ENCODE data around the gene MGAT4C. TPM values are rescaled to one million over a fixed set of nuclear protein-coding genes. Genes with fewer than 3 reads are reported as not detected.

MGAT4C gene
- total and polyA plus RNA-seq, 9 donors, result 0.34 to 3.1 (median 0.89) TPM

- Histone ChIP-seq H3K36me3 (ENCODE audit: control insufficient read depth, insufficient read depth, low read length) (no peaks in the 10 kb centered on the region), H3K9me3 (replicated peaks; ENCODE audit: control insufficient read depth, low read depth, low read length) (no peaks in the 10 kb centered on the region), H3K4me3 (ENCODE audit: low read length) (no peak overlapping the region), H3K27me3 (ENCODE audit: control insufficient read depth, insufficient read depth, low read length) (no peaks in the 10 kb centered on the region), H3K27ac (ENCODE audit: low read length) (no peak overlapping the region), H3K4me1 (ENCODE audit: control insufficient read depth, insufficient read depth, low read length) (no peaks in the 10 kb centered on the region)
- DNase-seq, result peak; percentile 21
- WGBS (ENCODE audit: insufficient coverage), result no CpG with 5 or more reads among the region's 1 CpG
Observed at GRCh38 chr12:86188226-86188625, 68.0 kb downstream of the MGAT4C start.

DNA sequence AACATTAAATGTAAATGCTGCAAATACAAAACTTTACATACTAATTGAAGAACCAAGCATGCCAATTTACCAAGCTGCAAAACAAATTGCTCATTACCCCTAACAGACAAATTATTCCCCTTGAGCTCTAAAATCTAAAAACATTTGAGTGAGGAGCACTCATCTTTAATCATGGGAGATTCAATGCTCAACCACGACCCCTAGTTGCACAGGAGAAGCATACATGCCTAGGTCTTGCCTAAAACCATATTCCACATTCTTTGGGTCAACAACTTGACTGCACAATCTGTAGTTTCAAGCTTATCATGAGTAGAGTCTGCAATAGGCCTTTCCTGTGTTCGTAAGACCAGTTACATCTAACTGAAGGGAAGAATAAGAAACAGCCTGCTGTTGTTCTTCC lies 69.7 kb downstream of the MGAT4C start:
- H3K9me3 ChIP-seq (replicated peaks; ENCODE audit: control insufficient read depth, low read depth, low read length), result no peaks in the 10 kb centered on the region
- 75% methylated on average over 2 of the region's 2 CpGs for WGBS (ENCODE audit: insufficient coverage)
- no peak for DNase-seq
- no peak overlapping the region for H3K27ac ChIP-seq (ENCODE audit: low read length)
- no peak overlapping the region for H3K4me3 ChIP-seq (ENCODE audit: low read length)
- H3K36me3 ChIP-seq (ENCODE audit: control insufficient read depth, insufficient read depth, low read length), result no peaks in the 10 kb centered on the region
- no peaks in the 10 kb centered on the region for H3K4me1 ChIP-seq (ENCODE audit: control insufficient read depth, insufficient read depth, low read length)
- no peaks in the 10 kb centered on the region for H3K27me3 ChIP-seq (ENCODE audit: control insufficient read depth, insufficient read depth, low read length)

DNA sequence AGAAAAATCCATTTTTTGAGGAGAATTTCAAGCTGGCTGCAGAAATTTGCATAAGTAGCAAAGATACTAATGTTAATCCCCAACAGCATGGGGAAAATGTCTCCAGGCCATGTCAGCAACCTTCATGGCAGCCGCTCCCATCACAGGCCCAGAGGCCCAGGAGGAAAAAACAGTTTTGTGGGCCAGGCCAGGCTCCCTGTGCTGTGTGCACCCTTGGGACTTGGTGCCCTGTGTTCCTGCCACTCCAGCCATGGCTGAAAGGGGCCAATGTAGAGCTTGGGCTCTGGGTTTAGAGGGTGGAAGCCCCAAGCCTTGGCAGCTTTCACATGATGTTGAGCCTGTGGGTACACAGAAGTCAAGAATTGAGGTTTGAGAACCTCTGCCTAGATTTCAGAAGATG lies 76.3 kb downstream of the MGAT4C start:
- 85% methylated on average over 1 of the region's 1 CpG for WGBS (ENCODE audit: insufficient coverage)
- DNase-seq, result no peak
- H3K4me1 ChIP-seq (ENCODE audit: control insufficient read depth, insufficient read depth, low read length), result no peaks in the 10 kb centered on the region
- no peaks in the 10 kb centered on the region for H3K27me3 ChIP-seq (ENCODE audit: control insufficient read depth, insufficient read depth, low read length)
- no peak overlapping the region for H3K4me3 ChIP-seq (ENCODE audit: low read length)
- H3K27ac ChIP-seq (ENCODE audit: low read length), result no peak overlapping the region
- no peaks in the 10 kb centered on the region for H3K9me3 ChIP-seq (replicated peaks; ENCODE audit: control insufficient read depth, low read depth, low read length)
- no peaks in the 10 kb centered on the region for H3K36me3 ChIP-seq (ENCODE audit: control insufficient read depth, insufficient read depth, low read length)

GRCh38 chr12:86174188-86174587 lies 82.0 kb downstream of the MGAT4C start:
- no peaks in the 10 kb centered on the region for H3K36me3 ChIP-seq (ENCODE audit: control insufficient read depth, insufficient read depth, low read length)
- WGBS (ENCODE audit: insufficient coverage), result no CpG with 5 or more reads among the region's 2 CpGs
- no peak for DNase-seq
- H3K27me3 ChIP-seq (ENCODE audit: control insufficient read depth, insufficient read depth, low read length), result no peaks in the 10 kb centered on the region
- H3K27ac ChIP-seq (ENCODE audit: low read length), result no peak overlapping the region
- H3K9me3 ChIP-seq (replicated peaks; ENCODE audit: control insufficient read depth, low read depth, low read length), result no peaks in the 10 kb centered on the region
- H3K4me1 ChIP-seq (ENCODE audit: control insufficient read depth, insufficient read depth, low read length), result no peaks in the 10 kb centered on the region
- H3K4me3 ChIP-seq (ENCODE audit: low read length), result no peak overlapping the region

DNA sequence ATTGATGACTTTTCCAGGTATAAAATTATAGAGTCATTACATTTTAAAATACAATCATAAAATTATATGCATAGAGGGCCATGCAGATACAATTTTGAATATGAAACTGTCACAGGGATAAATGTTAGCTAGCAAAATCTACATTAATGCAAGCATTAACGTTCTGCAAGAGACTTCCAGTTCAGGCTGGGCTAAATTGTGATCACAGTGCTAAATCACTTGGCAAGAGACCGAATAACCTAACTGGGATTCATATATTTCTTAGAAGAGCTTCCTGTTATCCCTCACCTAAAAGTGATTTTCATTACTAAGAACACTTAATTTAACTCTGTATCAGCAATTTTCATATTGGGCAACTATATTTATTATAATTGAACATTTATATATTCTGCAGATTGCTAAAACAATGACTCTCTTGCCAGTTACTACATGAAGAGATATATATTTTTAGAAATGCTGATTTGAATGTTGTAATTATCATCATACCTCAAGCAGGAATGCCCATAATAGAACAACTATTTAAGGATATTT lies 83.2 kb downstream of the MGAT4C start:
- Histone ChIP-seq H3K36me3 (ENCODE audit: control insufficient read depth, insufficient read depth, low read length) (no peaks in the 10 kb centered on the region), H3K27ac (ENCODE audit: low read length) (no peak overlapping the region), H3K9me3 (replicated peaks; ENCODE audit: control insufficient read depth, low read depth, low read length) (no peaks in the 10 kb centered on the region), H3K4me1 (ENCODE audit: control insufficient read depth, insufficient read depth, low read length) (no peaks in the 10 kb centered on the region), H3K4me3 (ENCODE audit: low read length) (no peak overlapping the region), H3K27me3 (ENCODE audit: control insufficient read depth, insufficient read depth, low read length) (no peaks in the 10 kb centered on the region)
- 28% methylated on average over 2 of the region's 2 CpGs for WGBS (ENCODE audit: insufficient coverage)
- DNase-seq, result peak; percentile 3

DNA sequence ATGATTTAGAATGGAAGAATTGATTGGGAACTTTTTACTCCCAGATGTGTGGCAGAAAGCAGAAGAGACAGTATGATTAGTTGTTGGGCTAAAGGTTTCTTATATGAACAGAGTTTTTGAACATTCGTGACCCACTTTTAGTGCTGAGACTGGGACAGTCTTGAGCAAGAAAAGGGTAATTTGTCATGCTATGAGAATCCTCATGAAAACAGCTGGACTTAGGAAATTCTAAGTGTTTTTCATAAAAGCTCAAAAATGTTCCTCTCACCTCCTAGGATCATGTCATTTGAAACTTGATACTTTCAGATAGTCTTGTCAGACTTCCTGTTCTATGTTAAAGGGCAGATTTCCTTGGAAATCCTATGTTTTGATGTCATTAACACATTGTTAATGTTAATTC lies 86.1 kb downstream of the MGAT4C start:
- DNase-seq, result no peak
- Histone ChIP-seq H3K4me3 (ENCODE audit: low read length) (no peak overlapping the region), H3K4me1 (ENCODE audit: control insufficient read depth, insufficient read depth, low read length) (no peaks in the 10 kb centered on the region), H3K27ac (ENCODE audit: low read length) (no peak overlapping the region), H3K9me3 (replicated peaks; ENCODE audit: control insufficient read depth, low read depth, low read length) (no peaks in the 10 kb centered on the region), H3K36me3 (ENCODE audit: control insufficient read depth, insufficient read depth, low read length) (no peaks in the 10 kb centered on the region), H3K27me3 (ENCODE audit: control insufficient read depth, insufficient read depth, low read length) (no peaks in the 10 kb centered on the region)
- WGBS (ENCODE audit: insufficient coverage), result 75% methylated on average over 1 of the region's 1 CpG

GRCh38 chr12:86158956-86159355 lies 97.2 kb downstream of the MGAT4C start:
- no peak for DNase-seq
- no peak overlapping the region for H3K4me3 ChIP-seq (ENCODE audit: low read length)
- H3K36me3 ChIP-seq (ENCODE audit: control insufficient read depth, insufficient read depth, low read length), result no peaks in the 10 kb centered on the region
- 100% methylated on average over 2 of the region's 4 CpGs for WGBS (ENCODE audit: insufficient coverage)
- no peaks in the 10 kb centered on the region for H3K9me3 ChIP-seq (replicated peaks; ENCODE audit: control insufficient read depth, low read depth, low read length)
- no peaks in the 10 kb centered on the region for H3K4me1 ChIP-seq (ENCODE audit: control insufficient read depth, insufficient read depth, low read length)
- H3K27ac ChIP-seq (ENCODE audit: low read length), result no peak overlapping the region
- H3K27me3 ChIP-seq (ENCODE audit: control insufficient read depth, insufficient read depth, low read length), result no peaks in the 10 kb centered on the region

DNA sequence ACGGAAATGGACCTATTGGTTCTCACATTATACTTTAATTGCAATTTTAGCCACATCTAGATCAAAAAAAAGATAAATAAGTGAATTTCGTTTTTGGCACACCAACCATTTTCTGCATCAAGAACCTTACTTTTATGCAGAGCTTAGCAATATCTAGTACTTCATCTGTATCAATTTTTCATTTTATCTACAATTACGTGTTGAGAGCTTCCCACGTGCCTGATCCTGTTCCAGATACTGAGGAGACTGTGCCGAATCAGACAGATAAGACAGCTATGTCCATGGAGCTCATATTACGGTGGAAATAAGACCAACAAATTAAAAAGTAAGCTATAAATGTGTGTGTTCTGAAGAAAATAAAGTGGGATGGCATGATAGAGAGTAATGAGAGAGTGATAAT lies 101.6 kb downstream of the MGAT4C start:
- no peak for DNase-seq
- H3K9me3 ChIP-seq (replicated peaks; ENCODE audit: control insufficient read depth, low read depth, low read length), result no peaks in the 10 kb centered on the region
- no peak overlapping the region for H3K27ac ChIP-seq (ENCODE audit: low read length)
- H3K4me1 ChIP-seq (ENCODE audit: control insufficient read depth, insufficient read depth, low read length), result no peaks in the 10 kb centered on the region
- no peaks in the 10 kb centered on the region for H3K27me3 ChIP-seq (ENCODE audit: control insufficient read depth, insufficient read depth, low read length)
- H3K4me3 ChIP-seq (ENCODE audit: low read length), result no peak overlapping the region
- 69% methylated on average over 3 of the region's 6 CpGs for WGBS (ENCODE audit: insufficient coverage)
- H3K36me3 ChIP-seq (ENCODE audit: control insufficient read depth, insufficient read depth, low read length), result no peaks in the 10 kb centered on the region

GRCh38 chr12:86148612-86149011 lies 107.6 kb downstream of the MGAT4C start:
- H3K4me1 ChIP-seq (ENCODE audit: control insufficient read depth, insufficient read depth, low read length), result no peaks in the 10 kb centered on the region
- H3K9me3 ChIP-seq (replicated peaks; ENCODE audit: control insufficient read depth, low read depth, low read length), result no peaks in the 10 kb centered on the region
- no peak overlapping the region for H3K27ac ChIP-seq (ENCODE audit: low read length)
- DNase-seq, result no peak
- no peaks in the 10 kb centered on the region for H3K27me3 ChIP-seq (ENCODE audit: control insufficient read depth, insufficient read depth, low read length)
- H3K4me3 ChIP-seq (ENCODE audit: low read length), result no peak overlapping the region
- H3K36me3 ChIP-seq (ENCODE audit: control insufficient read depth, insufficient read depth, low read length), result no peaks in the 10 kb centered on the region

- DNase-seq, result no peak
- Histone ChIP-seq H3K27me3 (ENCODE audit: control insufficient read depth, insufficient read depth, low read length) (no peaks in the 10 kb centered on the region), H3K4me1 (ENCODE audit: control insufficient read depth, insufficient read depth, low read length) (no peaks in the 10 kb centered on the region), H3K27ac (ENCODE audit: low read length) (no peak overlapping the region), H3K36me3 (ENCODE audit: control insufficient read depth, insufficient read depth, low read length) (no peaks in the 10 kb centered on the region), H3K4me3 (ENCODE audit: low read length) (no peak overlapping the region), H3K9me3 (replicated peaks; ENCODE audit: control insufficient read depth, low read depth, low read length) (no peaks in the 10 kb centered on the region)
- no CpG with 5 or more reads among the region's 3 CpGs for WGBS (ENCODE audit: insufficient coverage)
Observed at GRCh38 chr12:86148071-86148470, 108.1 kb downstream of the MGAT4C start.

- no peaks in the 10 kb centered on the region for H3K27me3 ChIP-seq (ENCODE audit: control insufficient read depth, insufficient read depth, low read length)
- H3K4me3 ChIP-seq (ENCODE audit: low read length), result no peak overlapping the region
- H3K9me3 ChIP-seq (replicated peaks; ENCODE audit: control insufficient read depth, low read depth, low read length), result no peaks in the 10 kb centered on the region
- no CpG with 5 or more reads among the region's 2 CpGs for WGBS (ENCODE audit: insufficient coverage)
- H3K36me3 ChIP-seq (ENCODE audit: control insufficient read depth, insufficient read depth, low read length), result no peaks in the 10 kb centered on the region
- DNase-seq, result no peak
- H3K27ac ChIP-seq (ENCODE audit: low read length), result no peak overlapping the region
- H3K4me1 ChIP-seq (ENCODE audit: control insufficient read depth, insufficient read depth, low read length), result no peaks in the 10 kb centered on the region
Observed at GRCh38 chr12:86145156-86145555, 111.0 kb downstream of the MGAT4C start.

Measured in muscle of leg (tissue), 11 donors.